ENCODE data around the gene ZFAND3.

DNA sequence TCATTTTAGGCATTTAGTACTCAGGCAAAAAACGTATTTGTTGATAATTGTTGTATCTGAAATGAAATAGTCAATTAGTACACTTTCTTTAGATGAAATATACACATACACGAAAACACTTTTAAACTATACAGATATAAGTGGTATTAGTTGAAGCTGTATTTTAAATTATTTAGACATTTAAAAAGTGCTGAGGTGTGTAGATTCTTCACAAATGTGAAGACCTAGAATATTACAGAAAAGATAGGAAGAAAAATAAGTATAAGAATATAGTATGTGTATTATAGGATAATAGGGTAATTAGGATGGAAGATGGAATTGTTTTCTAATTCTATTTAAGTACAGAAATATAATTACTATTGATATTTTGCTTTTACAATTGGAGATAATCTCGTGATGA is 4.6 kb downstream of the ZFAND3 start:
- TF ChIP-seq POLR2A (IDR thresholded peaks at IDR 0.05; ENCODE audit: low read length) (no peak), GATA1 (IDR thresholded peaks at IDR 0.05; ENCODE audit: low read depth, low read length) (no peak)

All from erythroblast (primary cell).